Smooth muscle cell (in vitro differentiated cells): ENCODE measurements around the gene HIC2. TPM values are rescaled to one million over a fixed set of nuclear protein-coding genes. Genes with fewer than 3 reads are reported as not detected.
"Not testable (repeated sequence)": the region's sequence is repeated elsewhere in the genome, so short reads cannot be mapped to it uniquely, and the experiment has no call there.

Experiments
- DNase-seq: peaks from one replicate; lab custom pipeline; 2025; ENCODE audit not compliant: unreplicated experiment; lab: John Stamatoyannopoulos, UW
- H2AFZ ChIP-seq: fragments of 200-600 bp; sonication (generic); 2 replicates; pipeline ENCODE4 v1.6.0; 2016; ENCODE audit warnings: antibody characterized with exemption, low read depth, mild to moderate bottlenecking
- H3F3A ChIP-seq: fragments of 200-600 bp; sonication (generic); 2 replicates; pipeline ENCODE4 v1.6.0; 2017; ENCODE audit warnings: antibody characterized with exemption, low read depth
- H3K27ac ChIP-seq: fragments of 200-600 bp; sonication (generic); 2 replicates; pipeline ENCODE4 v1.5.1; 2016; ENCODE audit warnings: low read depth, mild to moderate bottlenecking
- H3K27me3 ChIP-seq: fragments of 200-600 bp; sonication (generic); 2 replicates; pipeline ENCODE4 v1.6.1; 2016; ENCODE audit warnings: low read depth, mild to moderate bottlenecking
- H3K36me3 ChIP-seq: fragments of 200-600 bp; sonication (generic); 2 replicates; pipeline ENCODE4 v1.5.1; 2016; ENCODE audit warnings: low read depth
- H3K4me1 ChIP-seq: fragments of 200-600 bp; sonication (generic); 2 replicates; pipeline ENCODE4 v1.5.1; 2016; ENCODE audit warnings: low read depth
- H3K4me2 ChIP-seq: fragments of 200-600 bp; sonication (generic); 2 replicates; pipeline ENCODE4 v1.6.0; 2016; ENCODE audit warnings: mild to moderate bottlenecking
- H3K4me3 ChIP-seq: fragments of 200-600 bp; sonication (generic); 2 replicates; pipeline ENCODE4 v1.5.1; 2016; ENCODE audit warnings: mild to moderate bottlenecking
- H3K79me2 ChIP-seq: fragments of 200-600 bp; sonication (generic); 2 replicates; pipeline ENCODE4 v1.6.0; 2016; ENCODE audit warnings: low read depth, mild to moderate bottlenecking
- H3K9ac ChIP-seq: fragments of 200-600 bp; sonication (generic); 2 replicates; pipeline ENCODE4 v1.6.0; 2016; ENCODE audit warnings: low read depth
- H3K9me3 ChIP-seq: fragments of 200-600 bp; sonication (generic); replicated peaks from 2 replicates; pipeline ENCODE4 v1.5.1; 2016; ENCODE audit warnings: low read depth
- H4K20me1 ChIP-seq: fragments of 200-600 bp; sonication (generic); 2 replicates; pipeline ENCODE4 v1.6.0; 2016; ENCODE audit warnings: low read depth
- WGBS: methylation state at CpG from one replicate; pipeline ENCODE4 v1.1.7; 2016; ENCODE audit warnings: low lambda C conversion rate; 5-methylcytosine and 5-hydroxymethylcytosine counted together
- polyA plus RNA-seq: library from polyadenylated mRNA; unstranded; fragments of >200 nt; fragmentation: Nextera tagmentation; extraction: Ambion mirVana; gene quantifications from 2 replicates; pipeline ENCODE4 v1.2.1, GENCODE V29; 2016
- total RNA-seq: library from RNA; depleted of rRNA; stranded (reverse); fragments of >200 nt; gene quantifications from 2 replicates; pipeline ENCODE4 v1.2.3, GENCODE V29; 2014

Gene HIC2
- total and polyA plus RNA-seq, 2 experiments from 2014 or later = 4.8 to 8.5 TPM

- H3F3A ChIP-seq, H3K36me3 ChIP-seq, H3K9ac ChIP-seq, H3K4me3 ChIP-seq, H3K27me3 ChIP-seq, H3K9me3 ChIP-seq, H2AFZ ChIP-seq, H3K27ac ChIP-seq, H3K4me2 ChIP-seq, H4K20me1 ChIP-seq, H3K79me2 ChIP-seq, H3K4me1 ChIP-seq, DNase-seq: not testable (repeated sequence)
- no CpG with 5 or more reads among the region's 7 CpGs for WGBS
Measured at GRCh38 chr22:21394613-21395012, 22.6 kb upstream of the HIC2 start.

GRCh38 chr22:21401197-21401969, 15.8 kb upstream of the HIC2 start:
- not testable (repeated sequence) for H3K36me3 ChIP-seq, H2AFZ ChIP-seq, DNase-seq, H3K79me2 ChIP-seq, H3K27ac ChIP-seq, H3F3A ChIP-seq, H4K20me1 ChIP-seq, H3K9ac ChIP-seq, H3K27me3 ChIP-seq, H3K4me2 ChIP-seq, H3K9me3 ChIP-seq, H3K4me3 ChIP-seq, H3K4me1 ChIP-seq
- WGBS = no CpG with 5 or more reads among the region's 21 CpGs

- not testable (repeated sequence) for H3K4me3 ChIP-seq, H3F3A ChIP-seq, H3K79me2 ChIP-seq, DNase-seq, H3K36me3 ChIP-seq, H3K27me3 ChIP-seq, H4K20me1 ChIP-seq, H3K9me3 ChIP-seq, H2AFZ ChIP-seq, H3K9ac ChIP-seq, H3K4me1 ChIP-seq, H3K27ac ChIP-seq, H3K4me2 ChIP-seq
- WGBS = 67% methylated on average over 1 of the region's 5 CpGs
Measured at GRCh38 chr22:21402763-21403314, 14.3 kb upstream of the HIC2 start.

- 94% methylated on average over 1 of the region's 1 CpG for WGBS
- H3K4me1 ChIP-seq, H3F3A ChIP-seq, H3K9me3 ChIP-seq, H3K4me3 ChIP-seq, H3K4me2 ChIP-seq, H3K9ac ChIP-seq, H2AFZ ChIP-seq, H4K20me1 ChIP-seq, H3K36me3 ChIP-seq, H3K27ac ChIP-seq, DNase-seq, H3K27me3 ChIP-seq, H3K79me2 ChIP-seq: not testable (repeated sequence)
Measured at GRCh38 chr22:21407139-21407538, 10.0 kb upstream of the HIC2 start.

GRCh38 chr22:21407792-21408191, 9.4 kb upstream of the HIC2 start:
- H3K9ac ChIP-seq, H4K20me1 ChIP-seq, DNase-seq, H3K79me2 ChIP-seq, H3K27me3 ChIP-seq, H3F3A ChIP-seq, H3K4me3 ChIP-seq, H3K36me3 ChIP-seq, H3K9me3 ChIP-seq, H3K4me2 ChIP-seq, H3K4me1 ChIP-seq, H3K27ac ChIP-seq, H2AFZ ChIP-seq: not testable (repeated sequence)
- 94% methylated on average over 2 of the region's 4 CpGs for WGBS

- H3K9me3 ChIP-seq, DNase-seq, H3K79me2 ChIP-seq, H3K36me3 ChIP-seq, H2AFZ ChIP-seq, H3K27ac ChIP-seq, H3K4me2 ChIP-seq, H3K4me3 ChIP-seq, H4K20me1 ChIP-seq, H3K27me3 ChIP-seq, H3K4me1 ChIP-seq, H3F3A ChIP-seq, H3K9ac ChIP-seq: not testable (repeated sequence)
- 9% methylated on average over 10 of the region's 25 CpGs for WGBS
Measured at GRCh38 chr22:21416375-21416774, 796 bp upstream of the HIC2 start.

- H3K9ac ChIP-seq, H3K36me3 ChIP-seq, H3F3A ChIP-seq, H2AFZ ChIP-seq, H3K27me3 ChIP-seq, H3K9me3 ChIP-seq, H3K4me1 ChIP-seq, H3K79me2 ChIP-seq, H4K20me1 ChIP-seq, DNase-seq: not testable (repeated sequence)
- Histone ChIP-seq H3K4me3 (peak overlapping the region; percentile 56), H3K27ac (peak overlapping the region; percentile 52), H3K4me2 (peak overlapping the region; percentile 78)
- WGBS = 3% methylated on average over 24 of the region's 33 CpGs
Measured at GRCh38 chr22:21417853-21418252, 682 bp downstream of the HIC2 start.

GRCh38 chr22:21418974-21419638, 1.9 kb downstream of the HIC2 start:
- peak overlapping the region; percentile 42 for H3K4me2 ChIP-seq
- H3K9ac ChIP-seq = not testable (repeated sequence)

More at GRCh38 chr22:21418974-21419638, 1.9 kb downstream of the HIC2 start:
- not testable (repeated sequence) for H3K9me3 ChIP-seq, H3K36me3 ChIP-seq, H3K79me2 ChIP-seq, DNase-seq, H3F3A ChIP-seq, H4K20me1 ChIP-seq, H3K4me1 ChIP-seq, H2AFZ ChIP-seq, H3K27me3 ChIP-seq
- Histone ChIP-seq H3K27ac (peak overlapping the region; percentile 84), H3K4me3 (peak overlapping the region; percentile 23)
- WGBS = 20% methylated on average over 5 of the region's 15 CpGs
